Fibroblast of pulmonary artery (primary cell): ENCODE measurements around the gene B4GALT1.

Source experiments
- DNase-seq: peaks from one replicate; pipeline ENCODE4 v3.0.0-alpha.2; 2010; ENCODE audit warnings: low read depth
- H3K4me3 ChIP-seq: replicated peaks from 2 replicates; pipeline ENCODE4 v1.5.1; 2011; ENCODE audit warnings: low read depth, mild to moderate bottlenecking, control low read depth, low read length, moderate library complexity
- TF ChIP-seq, protein P1 (sequence below): IDR thresholded peaks from 2 replicates; pipeline ENCODE4 v1.5.1; 2011; ENCODE audit warnings: mild to moderate bottlenecking, control low read depth, low read length, inconsistent platforms; ENCODE audit errors: missing control alignments

B4GALT1 gene

DNA sequence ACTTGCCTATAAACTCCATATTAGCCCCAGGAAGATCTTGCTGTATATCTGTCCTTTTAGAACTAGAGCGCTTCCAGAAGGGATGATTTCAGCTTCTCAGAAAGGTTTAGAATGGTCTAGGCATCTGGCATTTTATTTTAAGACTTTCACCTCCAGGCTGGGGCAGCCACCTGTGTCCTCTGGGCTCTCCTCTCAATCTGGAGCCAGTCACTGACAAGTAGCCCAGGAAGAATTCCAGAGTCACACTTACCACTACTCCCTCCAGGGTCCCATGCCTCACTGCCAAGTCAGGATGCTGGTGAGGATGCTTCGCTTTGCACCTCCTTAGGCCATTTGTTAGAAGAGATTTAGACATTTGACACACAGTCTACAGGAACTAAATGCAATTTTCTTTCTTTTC is 20.8 kb downstream of the B4GALT1 start:
- H3K4me3 ChIP-seq = no peak overlapping the region
- DNase-seq = no peak

GRCh38 chr9:33144551-33144950 is 22.6 kb downstream of the B4GALT1 start:
- H3K4me3 ChIP-seq = no peak overlapping the region
- TF ChIP-seq, protein P1, sequence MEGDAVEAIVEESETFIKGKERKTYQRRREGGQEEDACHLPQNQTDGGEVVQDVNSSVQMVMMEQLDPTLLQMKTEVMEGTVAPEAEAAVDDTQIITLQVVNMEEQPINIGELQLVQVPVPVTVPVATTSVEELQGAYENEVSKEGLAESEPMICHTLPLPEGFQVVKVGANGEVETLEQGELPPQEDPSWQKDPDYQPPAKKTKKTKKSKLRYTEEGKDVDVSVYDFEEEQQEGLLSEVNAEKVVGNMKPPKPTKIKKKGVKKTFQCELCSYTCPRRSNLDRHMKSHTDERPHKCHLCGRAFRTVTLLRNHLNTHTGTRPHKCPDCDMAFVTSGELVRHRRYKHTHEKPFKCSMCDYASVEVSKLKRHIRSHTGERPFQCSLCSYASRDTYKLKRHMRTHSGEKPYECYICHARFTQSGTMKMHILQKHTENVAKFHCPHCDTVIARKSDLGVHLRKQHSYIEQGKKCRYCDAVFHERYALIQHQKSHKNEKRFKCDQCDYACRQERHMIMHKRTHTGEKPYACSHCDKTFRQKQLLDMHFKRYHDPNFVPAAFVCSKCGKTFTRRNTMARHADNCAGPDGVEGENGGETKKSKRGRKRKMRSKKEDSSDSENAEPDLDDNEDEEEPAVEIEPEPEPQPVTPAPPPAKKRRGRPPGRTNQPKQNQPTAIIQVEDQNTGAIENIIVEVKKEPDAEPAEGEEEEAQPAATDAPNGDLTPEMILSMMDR = no peak
- DNase-seq = no peak

More for the DNA sequence above, 20.8 kb downstream of the B4GALT1 start:
- TF ChIP-seq, protein P1 = no peak

- DNase-seq = peak; percentile 57
- TF ChIP-seq, protein P1 = no peak
- no peak overlapping the region for H3K4me3 ChIP-seq
Observed at GRCh38 chr9:33143241-33143661, 23.9 kb downstream of the B4GALT1 start.

DNA sequence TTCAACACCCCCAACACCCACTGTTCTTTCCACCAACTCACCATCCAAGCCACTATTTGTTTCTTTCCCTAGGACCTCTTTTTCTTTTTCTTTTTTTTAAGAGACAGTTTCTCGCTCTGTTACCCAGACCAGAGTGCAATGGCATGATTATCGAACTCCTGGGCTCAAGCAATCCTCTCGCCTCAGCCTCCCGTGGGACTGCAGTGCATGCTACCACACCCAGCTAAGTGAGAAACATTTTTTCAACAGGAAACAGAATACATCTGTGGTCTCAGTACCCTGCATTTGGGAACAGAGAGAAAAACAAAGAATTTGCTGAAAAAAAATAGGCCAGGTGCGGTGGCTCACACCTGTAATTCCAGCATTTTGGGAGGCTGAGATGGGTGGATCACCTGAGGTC is 24.6 kb downstream of the B4GALT1 start:
- no peak for DNase-seq
- TF ChIP-seq, protein P1 = no peak
- H3K4me3 ChIP-seq = no peak overlapping the region

GRCh38 chr9:33140401-33141360 is 26.5 kb downstream of the B4GALT1 start:
- TF ChIP-seq, protein P1 = no peak
- H3K4me3 ChIP-seq = no peak overlapping the region
- no peak for DNase-seq

- TF ChIP-seq, protein P1 = no peak
- no peak overlapping the region for H3K4me3 ChIP-seq
- peak; percentile 95 for DNase-seq
Observed at GRCh38 chr9:33139421-33140228, 27.5 kb downstream of the B4GALT1 start.
